Measurements from ENCODE around the gene ZNRF3.

- TF ChIP-seq, protein P1, sequence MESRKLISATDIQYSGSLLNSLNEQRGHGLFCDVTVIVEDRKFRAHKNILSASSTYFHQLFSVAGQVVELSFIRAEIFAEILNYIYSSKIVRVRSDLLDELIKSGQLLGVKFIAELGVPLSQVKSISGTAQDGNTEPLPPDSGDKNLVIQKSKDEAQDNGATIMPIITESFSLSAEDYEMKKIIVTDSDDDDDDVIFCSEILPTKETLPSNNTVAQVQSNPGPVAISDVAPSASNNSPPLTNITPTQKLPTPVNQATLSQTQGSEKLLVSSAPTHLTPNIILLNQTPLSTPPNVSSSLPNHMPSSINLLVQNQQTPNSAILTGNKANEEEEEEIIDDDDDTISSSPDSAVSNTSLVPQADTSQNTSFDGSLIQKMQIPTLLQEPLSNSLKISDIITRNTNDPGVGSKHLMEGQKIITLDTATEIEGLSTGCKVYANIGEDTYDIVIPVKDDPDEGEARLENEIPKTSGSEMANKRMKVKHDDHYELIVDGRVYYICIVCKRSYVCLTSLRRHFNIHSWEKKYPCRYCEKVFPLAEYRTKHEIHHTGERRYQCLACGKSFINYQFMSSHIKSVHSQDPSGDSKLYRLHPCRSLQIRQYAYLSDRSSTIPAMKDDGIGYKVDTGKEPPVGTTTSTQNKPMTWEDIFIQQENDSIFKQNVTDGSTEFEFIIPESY (IDR thresholded peaks at IDR 0.05; ENCODE audit: borderline replicate concordance, low read depth): no peak
- TF ChIP-seq, protein P2, sequence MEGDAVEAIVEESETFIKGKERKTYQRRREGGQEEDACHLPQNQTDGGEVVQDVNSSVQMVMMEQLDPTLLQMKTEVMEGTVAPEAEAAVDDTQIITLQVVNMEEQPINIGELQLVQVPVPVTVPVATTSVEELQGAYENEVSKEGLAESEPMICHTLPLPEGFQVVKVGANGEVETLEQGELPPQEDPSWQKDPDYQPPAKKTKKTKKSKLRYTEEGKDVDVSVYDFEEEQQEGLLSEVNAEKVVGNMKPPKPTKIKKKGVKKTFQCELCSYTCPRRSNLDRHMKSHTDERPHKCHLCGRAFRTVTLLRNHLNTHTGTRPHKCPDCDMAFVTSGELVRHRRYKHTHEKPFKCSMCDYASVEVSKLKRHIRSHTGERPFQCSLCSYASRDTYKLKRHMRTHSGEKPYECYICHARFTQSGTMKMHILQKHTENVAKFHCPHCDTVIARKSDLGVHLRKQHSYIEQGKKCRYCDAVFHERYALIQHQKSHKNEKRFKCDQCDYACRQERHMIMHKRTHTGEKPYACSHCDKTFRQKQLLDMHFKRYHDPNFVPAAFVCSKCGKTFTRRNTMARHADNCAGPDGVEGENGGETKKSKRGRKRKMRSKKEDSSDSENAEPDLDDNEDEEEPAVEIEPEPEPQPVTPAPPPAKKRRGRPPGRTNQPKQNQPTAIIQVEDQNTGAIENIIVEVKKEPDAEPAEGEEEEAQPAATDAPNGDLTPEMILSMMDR (IDR thresholded peaks at IDR 0.05): no peak
- no peak for TF ChIP-seq FOXM1 (IDR thresholded peaks at IDR 0.05; ENCODE audit: low read depth)
- TF ChIP-seq, protein P3, sequence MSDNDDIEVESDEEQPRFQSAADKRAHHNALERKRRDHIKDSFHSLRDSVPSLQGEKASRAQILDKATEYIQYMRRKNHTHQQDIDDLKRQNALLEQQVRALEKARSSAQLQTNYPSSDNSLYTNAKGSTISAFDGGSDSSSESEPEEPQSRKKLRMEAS (IDR thresholded peaks at IDR 0.05; ENCODE audit: low read depth): no peak
- no peak for TF ChIP-seq RAD21 (IDR thresholded peaks at IDR 0.05; ENCODE audit: low read length)
- no peak for TF ChIP-seq NRF1 (IDR thresholded peaks at IDR 0.05; ENCODE audit: low read depth, low read length)
- no peak for TF ChIP-seq RFX5 (IDR thresholded peaks at IDR 0.05; ENCODE audit: low read length)
- TF ChIP-seq REST (IDR thresholded peaks at IDR 0.05; ENCODE audit: low read depth, low read length): no peak
- TF ChIP-seq GABPA (IDR thresholded peaks at IDR 0.05; ENCODE audit: low read depth): no peak
- no peak for TF ChIP-seq GATA2 (CRISPR knock-in tag; IDR thresholded peaks at IDR 0.05)
- TF ChIP-seq CHD2 (IDR thresholded peaks at IDR 0.05; ENCODE audit: low read length, partially characterized antibody): no peak
Measured at GRCh38 chr22:29088809-29089208, 205.4 kb downstream of the ZNRF3 start.

Measured in SK-N-SH (cell line).